Large intestine (tissue), 3 donors: Measurements from ENCODE around the gene EXOC4. TPM values are rescaled to one million over a fixed set of nuclear protein-coding genes. Genes with fewer than 3 reads are reported as not detected.
"Not testable (repeated sequence)": the region's sequence is repeated elsewhere in the genome, so short reads cannot be mapped to it uniquely, and the experiment has no call there.

ENCODE experiments used
- DNase-seq, 2 donors: peaks; one replicate each; pipeline versions ENCODE4 v3.0.0 to v3.0.0-alpha.2; 2013
- H3K27ac ChIP-seq: one replicate; pipeline ENCODE4 v1.5.1; 2013; ENCODE audit warnings: low read length
- H3K27me3 ChIP-seq: 2 replicates; pipeline ENCODE4 v1.6.1; 2013; ENCODE audit warnings: low read length; ENCODE audit not compliant: control insufficient read depth, insufficient read depth
- H3K36me3 ChIP-seq: 2 replicates; pipeline ENCODE4 v1.6.1; 2013; ENCODE audit warnings: low read length; ENCODE audit not compliant: control insufficient read depth, insufficient read depth
- H3K4me1 ChIP-seq: one replicate; pipeline ENCODE4 v1.6.1; 2013; ENCODE audit warnings: low read length; ENCODE audit not compliant: control insufficient read depth, insufficient read depth
- H3K4me3 ChIP-seq: one replicate; pipeline ENCODE4 v1.5.1; 2013; ENCODE audit warnings: low read length
- H3K9me3 ChIP-seq: one replicate; pipeline ENCODE4 v1.6.1; 2013; ENCODE audit warnings: mild to moderate bottlenecking, low read depth, low read length, moderate library complexity; ENCODE audit not compliant: control insufficient read depth
- WGBS: methylation state at CpG from one replicate; pipeline ENCODE4 v1.1.5; 2013; ENCODE audit warnings: low lambda C conversion rate; ENCODE audit not compliant: insufficient coverage; 5-methylcytosine and 5-hydroxymethylcytosine counted together
- polyA plus RNA-seq: library from polyadenylated mRNA; unstranded; fragments of 120-200 nt; gene quantifications from one replicate; pipeline ENCODE4 v1.2.1, GENCODE V29; 2013

Gene EXOC4
- polyA plus RNA-seq, 1 donor, result 45.4 TPM

GRCh38 chr7:133993547-133993946 lies 740.7 kb downstream of the EXOC4 start:
- no peak for DNase-seq
- WGBS, result no CpG with 5 or more reads among the region's 1 CpG
- Histone ChIP-seq H3K4me1 (no peaks in the 10 kb centered on the region), H3K36me3 (peaks cover 4% of the 10 kb centered on the region), H3K4me3 (no peak overlapping the region), H3K27ac (no peak overlapping the region), H3K9me3 (no peaks in the 10 kb centered on the region), H3K27me3 (no peaks in the 10 kb centered on the region)

- not testable (repeated sequence) for H3K27me3 ChIP-seq, H3K9me3 ChIP-seq, H3K4me1 ChIP-seq, H3K36me3 ChIP-seq, H3K27ac ChIP-seq, H3K4me3 ChIP-seq, DNase-seq
- no CpG with 5 or more reads among the region's 7 CpGs for WGBS
Observed at GRCh38 chr7:133994100-133994499, 741.2 kb downstream of the EXOC4 start.

DNA sequence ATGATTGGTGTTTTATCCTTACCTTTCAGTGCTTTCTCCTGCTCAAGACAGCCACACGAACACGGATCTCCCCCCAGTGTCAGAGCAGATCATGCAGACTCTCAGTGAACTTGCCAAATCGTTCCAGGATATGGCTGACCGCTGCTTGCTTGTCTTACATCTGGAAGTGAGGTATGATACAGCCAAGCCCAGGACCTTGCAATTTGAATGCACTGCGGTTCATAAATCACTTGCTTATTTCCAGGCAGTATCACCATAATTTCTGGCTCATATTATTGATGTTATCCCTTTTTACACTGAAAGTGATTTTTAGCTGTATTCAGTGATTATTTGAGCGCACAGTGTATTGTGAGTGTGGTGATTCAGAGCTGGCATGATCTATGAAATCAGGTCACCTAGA lies 744.6 kb downstream of the EXOC4 start:
- no peak overlapping the region for H3K4me3 ChIP-seq
- DNase-seq, result no peak
- H3K27ac ChIP-seq, result no peak overlapping the region
- H3K27me3 ChIP-seq, result no peaks in the 10 kb centered on the region
- no peaks in the 10 kb centered on the region for H3K9me3 ChIP-seq
- peaks cover 6% of the 10 kb centered on the region for H3K36me3 ChIP-seq
- H3K4me1 ChIP-seq, result no peaks in the 10 kb centered on the region
- 87% methylated on average over 3 of the region's 6 CpGs for WGBS

- Histone ChIP-seq H3K27me3 (no peaks in the 10 kb centered on the region), H3K9me3 (no peaks in the 10 kb centered on the region), H3K4me1 (no peaks in the 10 kb centered on the region), H3K4me3 (no peak overlapping the region), H3K36me3 (peaks cover 6% of the 10 kb centered on the region), H3K27ac (no peak overlapping the region)
- 100% methylated on average over 1 of the region's 2 CpGs for WGBS
- no peak for DNase-seq
Observed at GRCh38 chr7:133999178-133999577, 746.3 kb downstream of the EXOC4 start.

GRCh38 chr7:134004829-134005505 lies 752.1 kb downstream of the EXOC4 start:
- no peaks in the 10 kb centered on the region for H3K9me3 ChIP-seq
- H3K4me1 ChIP-seq, result no peaks in the 10 kb centered on the region
- H3K36me3 ChIP-seq, result peaks cover 7% of the 10 kb centered on the region
- DNase-seq, result no peak
- no peaks in the 10 kb centered on the region for H3K27me3 ChIP-seq
- H3K27ac ChIP-seq, result no peak overlapping the region
- WGBS, result 90% methylated on average over 2 of the region's 6 CpGs
- H3K4me3 ChIP-seq, result no peak overlapping the region

GRCh38 chr7:134009314-134010110 lies 756.6 kb downstream of the EXOC4 start:
- no peak for DNase-seq
- H3K9me3 ChIP-seq, result no peaks in the 10 kb centered on the region
- H3K4me3 ChIP-seq, result no peak overlapping the region
- H3K27me3 ChIP-seq, result no peaks in the 10 kb centered on the region
- H3K27ac ChIP-seq, result no peak overlapping the region
- WGBS, result 100% methylated on average over 1 of the region's 4 CpGs
- no peaks in the 10 kb centered on the region for H3K4me1 ChIP-seq
- peaks cover 7% of the 10 kb centered on the region for H3K36me3 ChIP-seq

DNA sequence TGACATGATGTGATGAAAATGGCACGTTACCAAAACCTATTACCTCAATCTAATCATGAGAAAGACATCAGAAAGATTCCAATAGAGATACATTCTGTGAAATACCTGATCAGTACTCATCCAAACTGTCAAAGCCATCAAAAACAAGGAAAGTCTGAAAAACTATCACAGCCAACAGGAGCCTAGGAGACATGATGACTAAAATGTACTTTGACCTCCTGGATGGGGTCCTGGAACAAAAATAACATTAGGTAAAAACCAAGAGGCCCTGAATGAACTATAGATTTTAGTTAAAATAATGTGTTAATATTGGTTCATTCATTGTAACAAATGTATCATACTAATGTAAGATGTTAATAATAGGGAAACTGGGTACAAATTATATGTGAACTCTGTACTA lies 760.4 kb downstream of the EXOC4 start:
- no CpG with 5 or more reads among the region's 1 CpG for WGBS
- Histone ChIP-seq H3K27me3 (no peaks in the 10 kb centered on the region), H3K27ac (no peak overlapping the region), H3K4me3 (no peak overlapping the region), H3K9me3 (no peaks in the 10 kb centered on the region), H3K4me1 (no peaks in the 10 kb centered on the region), H3K36me3 (no peaks in the 10 kb centered on the region)
- DNase-seq, result no peak

DNA sequence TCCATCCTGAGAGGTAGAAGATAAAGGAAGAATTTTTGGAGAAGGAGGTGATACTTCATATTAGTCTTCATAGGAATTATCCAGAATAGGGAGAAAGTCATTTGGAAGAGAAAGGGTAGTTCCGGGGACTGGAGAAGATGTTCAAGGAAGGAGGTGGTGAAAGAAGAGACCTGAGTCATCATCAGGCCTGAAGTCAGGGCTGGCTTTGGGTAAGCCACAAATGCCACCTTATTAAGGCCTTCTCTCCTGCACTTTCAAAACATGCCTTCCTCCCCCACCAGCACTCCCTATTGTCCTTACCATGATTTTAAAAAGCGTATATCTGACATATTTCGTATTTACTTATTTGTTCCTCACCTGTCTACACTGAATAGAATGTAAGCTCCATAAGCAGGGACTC lies 762.1 kb downstream of the EXOC4 start:
- no peak for DNase-seq
- H3K27me3 ChIP-seq, result no peaks in the 10 kb centered on the region
- no peak overlapping the region for H3K4me3 ChIP-seq
- H3K27ac ChIP-seq, result no peak overlapping the region
- no peaks in the 10 kb centered on the region for H3K9me3 ChIP-seq
- no peaks in the 10 kb centered on the region for H3K4me1 ChIP-seq
- 100% methylated on average over 3 of the region's 3 CpGs for WGBS
- peaks cover 1% of the 10 kb centered on the region for H3K36me3 ChIP-seq

DNA sequence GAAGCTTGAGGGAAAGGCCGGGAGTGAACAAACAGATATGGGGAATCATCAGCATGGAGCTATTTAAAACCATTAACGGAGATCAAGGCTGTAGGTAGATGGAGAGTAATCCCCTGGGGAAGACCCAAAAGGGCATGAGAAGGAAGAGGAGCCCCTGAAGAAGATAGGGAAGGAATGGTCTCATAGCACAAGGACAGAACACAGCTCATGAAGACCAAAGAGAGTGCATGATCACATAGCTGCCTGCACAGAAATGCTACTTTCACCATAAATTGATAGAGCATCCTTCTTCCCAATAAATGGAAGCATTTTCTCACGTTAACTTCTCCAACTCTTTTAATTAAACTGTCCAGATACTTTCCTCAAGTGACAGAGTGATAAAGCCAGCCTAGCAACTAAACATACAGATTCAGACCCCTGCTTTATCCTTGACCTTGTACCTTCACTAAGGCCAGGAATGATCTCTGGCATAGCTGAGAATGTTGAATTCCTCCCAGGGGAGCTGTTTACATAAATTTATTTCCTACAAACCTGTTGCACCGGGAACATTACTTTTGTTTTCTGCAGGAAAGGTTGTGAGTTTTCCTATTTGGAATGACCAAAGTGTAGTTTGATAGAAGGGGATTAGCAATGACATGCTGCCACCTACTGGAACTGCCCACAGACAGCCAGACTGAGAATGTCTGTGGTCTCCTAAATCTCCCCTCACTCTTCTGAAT lies 763.5 kb downstream of the EXOC4 start:
- Histone ChIP-seq H3K9me3 (no peaks in the 10 kb centered on the region), H3K27me3 (no peaks in the 10 kb centered on the region), H3K4me1 (no peaks in the 10 kb centered on the region), H3K4me3 (no peak overlapping the region), H3K36me3 (peaks cover 2% of the 10 kb centered on the region), H3K27ac (no peak overlapping the region)
- DNase-seq, result peak; percentile 14 to 32
- 83% methylated on average over 1 of the region's 4 CpGs for WGBS

DNA sequence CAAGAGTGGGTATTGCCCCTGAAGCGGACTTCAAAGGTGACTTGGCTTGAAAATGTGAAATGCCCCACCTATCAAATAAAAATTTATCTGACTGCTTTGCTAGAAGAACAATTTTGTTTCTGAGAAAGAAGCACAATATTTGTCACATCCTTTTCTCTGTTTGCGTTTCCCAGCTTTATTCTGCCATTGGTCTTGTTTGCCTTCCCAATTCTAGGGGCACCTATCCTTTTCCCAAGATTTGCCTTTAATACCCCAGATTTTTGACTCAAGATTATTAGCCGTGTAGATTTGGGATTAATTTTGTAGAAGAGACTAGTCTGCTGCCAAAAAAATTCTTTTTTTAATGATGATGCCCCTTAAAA lies 764.0 kb downstream of the EXOC4 start:
- Histone ChIP-seq H3K4me3 (no peak overlapping the region), H3K9me3 (no peaks in the 10 kb centered on the region), H3K27ac (no peak overlapping the region), H3K27me3 (no peaks in the 10 kb centered on the region), H3K4me1 (no peaks in the 10 kb centered on the region), H3K36me3 (peaks cover 2% of the 10 kb centered on the region)
- no peak for DNase-seq
- 100% methylated on average over 1 of the region's 3 CpGs for WGBS
